SK-N-SH treated with all-trans-retinoic acid at 6 μM for 48 hours (cell line): Measurements from ENCODE around the gene OVOL3.

Experiments
- ARNTL ChIP-seq: fragments of 450-650 bp; formaldehyde crosslinking; IDR thresholded peaks from 2 replicates; pipeline ENCODE4 v1.5.0; 2020; ENCODE audit warnings: low read depth, mild to moderate bottlenecking, moderate library complexity, borderline replicate concordance
- BACH2 ChIP-seq: fragments of 250-450 bp; sonication (Bioruptor Pico); IDR thresholded peaks from 2 replicates; pipeline ENCODE4 v1.9.0; 2021; ENCODE audit warnings: mild to moderate bottlenecking, borderline replicate concordance
- CREB5 ChIP-seq: fragments of 250-450 bp; sonication (Bioruptor Pico); IDR thresholded peaks from 2 replicates; pipeline ENCODE4 v1.5.1; 2020; ENCODE audit warnings: low read depth, mild to moderate bottlenecking, moderate library complexity
- CSDC2 ChIP-seq: fragments of 250-450 bp; sonication (Bioruptor Pico); IDR thresholded peaks from 2 replicates; pipeline ENCODE4 v1.5.0; 2020; ENCODE audit warnings: mild to moderate bottlenecking, moderate library complexity
- CSRNP3 ChIP-seq: fragments of 250-450 bp; sonication (Bioruptor Pico); IDR thresholded peaks from 2 replicates; pipeline ENCODE4 v1.5.1; 2021; ENCODE audit warnings: mild to moderate bottlenecking, moderate library complexity
- ESRRG ChIP-seq: fragments of 250-450 bp; sonication (Bioruptor Pico); IDR thresholded peaks from 2 replicates; pipeline ENCODE4 v1.6.1; 2021; ENCODE audit warnings: mild to moderate bottlenecking
- OSR1 ChIP-seq: fragments of 250-450 bp; sonication (Bioruptor Pico); IDR thresholded peaks from 2 replicates; pipeline ENCODE4 v1.8.0; 2022; ENCODE audit warnings: moderate library complexity, mild to moderate bottlenecking, inconsistent platforms
- RARB ChIP-seq: fragments of 250-450 bp; sonication (Bioruptor Pico); IDR thresholded peaks from 2 replicates; pipeline ENCODE4 v1.8.0; 2021; ENCODE audit warnings: mild to moderate bottlenecking, moderate library complexity
- ZC3H10 ChIP-seq: fragments of 250-450 bp; sonication (Bioruptor Pico); IDR thresholded peaks from 2 replicates; pipeline ENCODE4 v1.5.1; 2021; ENCODE audit warnings: mild to moderate bottlenecking, moderate library complexity
- ZFP3 ChIP-seq: fragments of 250-450 bp; sonication (Bioruptor Pico); IDR thresholded peaks from 2 replicates; pipeline ENCODE4 v1.5.0; 2020; ENCODE audit warnings: mild to moderate bottlenecking, moderate library complexity
- ZNF565 ChIP-seq: fragments of 450-650 bp; formaldehyde crosslinking; conservative IDR thresholded peaks from 2 replicates; pipeline ENCODE4 v1.5.0; 2020; ENCODE audit warnings: low read depth, mild to moderate bottlenecking, moderate library complexity

- TF ChIP-seq ESRRG (CRISPR knock-in tag) (no peak), ZNF565 (CRISPR knock-in tag) (no peak), CREB5 (no peak), RARB (CRISPR knock-in tag) (no peak), OSR1 (no peak), CSRNP3 (CRISPR knock-in tag) (no peak), ZC3H10 (CRISPR knock-in tag) (no peak), ARNTL (no peak), CSDC2 (no peak), ZFP3 (no peak), BACH2 (CRISPR knock-in tag) (no peak)
Observed at GRCh38 chr19:36067681-36068080, 43.3 kb upstream of the OVOL3 start.
